NOMO-1 (cell line): ENCODE measurements around the gene ROCK2.

Source experiments
- DNase-seq, 2 experiments: peaks; one replicate each; lab custom pipeline; 2025; ENCODE audit not compliant: unreplicated experiment in 2 of 2; lab: John Stamatoyannopoulos, UW

The ROCK2 gene

DNA sequence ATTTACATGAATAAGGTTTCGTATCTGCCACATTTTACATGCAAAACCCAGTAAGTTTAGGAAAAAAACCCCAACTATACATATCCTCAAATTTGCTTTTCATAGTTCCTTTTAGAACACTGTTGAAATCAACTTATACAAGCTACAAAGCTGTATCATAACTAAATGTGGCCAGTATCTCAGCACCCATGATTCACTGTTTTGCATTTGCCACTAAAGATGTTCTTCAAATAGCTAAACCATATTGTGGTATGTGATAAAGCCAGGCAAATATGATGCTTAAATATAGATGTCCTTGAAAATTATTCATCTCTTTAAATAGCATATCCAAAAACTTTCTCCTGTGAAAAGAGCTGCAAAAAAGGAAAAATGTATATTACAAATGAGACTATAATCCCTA, 29.9 kb downstream of the ROCK2 start:
- DNase-seq, result no peak

DNA sequence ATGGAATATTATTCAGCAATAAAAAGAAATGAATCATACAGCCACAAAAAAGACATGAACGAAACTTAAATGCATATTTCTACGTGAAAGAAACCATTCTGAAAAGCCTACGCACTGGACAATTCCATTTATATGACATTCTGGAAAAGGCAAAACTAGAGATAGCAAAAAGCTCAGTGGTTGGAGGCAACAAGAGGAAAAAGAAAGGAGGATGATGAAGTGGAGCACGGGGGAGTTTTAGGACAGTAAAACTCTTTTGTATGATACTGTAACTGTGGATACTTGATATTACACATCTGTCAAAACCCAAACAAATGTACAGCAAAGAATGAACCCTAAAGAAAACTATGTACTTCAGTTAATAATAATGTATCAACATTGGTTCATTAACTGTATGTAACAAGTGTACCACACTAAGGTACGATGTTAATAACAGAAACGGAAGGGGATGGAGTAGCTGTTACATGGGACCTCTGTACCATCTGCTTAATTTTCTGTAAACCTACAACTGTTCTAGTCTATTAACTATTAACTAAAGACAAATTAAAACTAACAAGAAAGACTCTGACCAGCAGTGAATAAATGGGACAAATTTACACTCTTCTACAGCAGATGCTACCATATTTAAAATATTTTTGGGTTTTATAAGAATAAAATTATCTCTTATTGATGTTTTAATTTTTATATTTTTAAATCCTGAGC, 31.5 kb downstream of the ROCK2 start:
- DNase-seq, result no peak

DNA sequence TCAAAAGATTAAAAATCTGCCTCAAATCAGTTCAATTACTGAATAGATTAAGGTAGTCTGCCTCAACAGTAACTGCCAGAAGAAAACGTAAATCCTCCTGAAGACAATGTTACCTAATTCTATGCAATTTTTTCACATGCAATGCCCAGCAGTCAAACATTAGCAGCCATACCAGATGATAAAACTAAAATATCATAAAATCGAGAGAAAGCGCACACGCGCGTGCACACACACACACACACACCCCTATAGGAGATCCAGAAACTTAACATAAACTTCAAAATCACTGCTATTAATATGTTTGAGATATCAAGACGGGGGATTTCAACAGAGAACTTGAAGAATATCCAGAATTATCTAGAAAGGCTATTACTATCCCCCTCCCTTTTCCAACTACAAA, 32.9 kb downstream of the ROCK2 start:
- DNase-seq, result no peak

- no peak for DNase-seq
Measured at GRCh38 chr2:11310212-11310611, 34.2 kb downstream of the ROCK2 start.

GRCh38 chr2:11309706-11310105, 34.7 kb downstream of the ROCK2 start:
- DNase-seq, result no peak

DNA sequence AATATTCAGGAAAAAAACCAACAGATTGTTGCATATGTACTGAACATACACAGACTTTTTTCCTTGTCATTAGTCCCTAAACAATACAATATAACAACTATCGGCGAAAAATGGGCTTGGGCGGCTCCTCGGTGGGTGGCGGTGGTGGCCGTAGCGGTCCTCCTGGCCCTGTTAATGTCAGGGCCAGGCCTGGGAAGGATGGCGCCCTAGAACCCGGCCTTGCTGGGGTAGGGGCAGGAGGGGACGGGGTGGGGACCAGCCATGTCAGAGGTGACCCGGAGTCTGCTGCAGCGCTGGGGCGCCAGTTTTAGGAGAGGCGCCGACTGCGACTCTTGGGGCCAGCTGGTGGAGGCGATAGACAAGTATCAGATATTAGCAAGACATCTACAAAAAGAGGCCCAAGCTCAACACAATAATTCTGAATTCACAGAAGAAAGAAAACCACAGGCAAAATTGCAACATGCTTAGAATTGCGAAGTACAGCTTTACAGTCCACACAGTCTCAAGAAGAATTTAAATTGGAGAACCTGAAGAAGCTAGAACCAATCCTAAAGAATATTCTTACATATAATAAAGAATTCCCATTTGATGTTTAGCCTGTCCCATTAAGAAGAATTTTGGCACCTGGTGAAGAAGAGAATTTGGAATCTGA, 36.5 kb downstream of the ROCK2 start:
- no peak for DNase-seq

- peak in 1 of 2 experiments; percentile 34 for DNase-seq
Measured at GRCh38 chr2:11305958-11306357, 38.5 kb downstream of the ROCK2 start.

DNA sequence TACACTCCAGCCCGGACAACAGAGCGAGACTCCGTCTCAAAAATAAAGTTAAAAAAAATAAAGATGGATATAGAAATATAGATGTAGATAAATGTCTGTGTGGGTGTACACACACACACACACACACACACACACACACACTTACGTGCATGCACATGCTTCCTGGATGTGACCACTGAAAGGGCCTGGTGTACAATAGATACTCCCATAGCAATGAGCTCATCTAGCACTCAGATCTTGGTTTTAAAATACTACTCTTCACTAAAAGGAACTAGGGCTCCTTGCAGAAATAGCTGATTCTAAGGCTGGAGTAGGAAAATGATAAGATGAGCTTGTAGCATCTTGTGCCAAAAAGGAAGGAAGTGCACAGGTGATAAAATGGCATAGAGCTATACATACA, 39.1 kb downstream of the ROCK2 start:
- DNase-seq, result no peak

DNA sequence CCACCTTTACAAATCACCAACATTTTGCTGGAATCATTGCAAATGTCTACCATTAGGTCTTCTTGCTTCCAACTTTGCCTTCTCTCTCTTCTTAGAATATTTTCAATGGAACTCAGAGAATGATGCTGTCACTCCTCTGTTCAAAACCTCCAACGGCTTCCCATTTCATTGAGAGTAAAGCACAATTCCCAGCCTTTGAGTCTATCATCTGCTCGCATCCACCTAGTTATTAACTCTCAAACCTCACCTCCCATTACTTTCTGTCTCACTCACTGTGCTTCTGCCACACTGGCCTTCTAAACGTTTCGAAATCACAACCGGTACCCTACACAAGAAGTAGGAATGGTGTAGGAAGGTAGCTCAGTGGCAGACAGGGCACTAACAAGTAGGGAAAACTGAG, 40.0 kb downstream of the ROCK2 start:
- DNase-seq, result no peak

DNA sequence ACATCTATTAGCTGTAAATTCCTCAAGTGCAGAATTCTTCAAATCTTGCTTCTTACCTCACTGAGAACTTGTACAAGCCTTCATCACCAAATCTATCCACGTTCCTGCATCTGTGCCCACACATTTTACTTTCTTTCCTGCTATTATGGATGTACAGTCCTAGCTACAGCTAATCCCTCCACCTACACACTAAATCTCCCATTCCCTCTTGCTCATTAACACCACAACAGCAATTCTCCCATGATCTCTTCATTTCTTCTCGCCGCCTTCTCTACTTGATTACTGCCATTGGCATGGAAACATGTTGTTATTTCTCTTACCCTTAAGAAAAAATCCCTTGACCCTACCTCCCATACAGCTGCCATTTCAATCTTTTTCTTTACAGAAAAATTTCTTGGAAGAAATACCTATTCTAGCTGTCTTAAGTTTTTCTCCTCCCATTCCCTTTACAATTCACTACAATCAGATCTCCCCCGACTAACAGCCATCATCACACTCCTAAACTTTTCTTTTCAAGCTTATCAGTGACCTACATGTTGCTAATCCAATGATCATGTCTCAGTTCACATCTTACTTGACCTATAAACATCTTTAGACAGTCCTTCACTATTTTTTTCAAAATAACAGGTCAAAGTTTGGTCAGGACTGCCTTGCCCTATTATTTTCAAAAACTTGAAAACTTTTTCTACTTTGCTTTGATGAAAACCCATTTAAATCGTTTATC, 41.0 kb downstream of the ROCK2 start:
- DNase-seq, result no peak

GRCh38 chr2:11299439-11299838, 45.0 kb downstream of the ROCK2 start:
- no peak for DNase-seq

- DNase-seq, result no peak
Measured at GRCh38 chr2:11298592-11298991, 45.8 kb downstream of the ROCK2 start.

- no peak for DNase-seq
Measured at GRCh38 chr2:11296401-11296800, 48.0 kb downstream of the ROCK2 start.

DNA sequence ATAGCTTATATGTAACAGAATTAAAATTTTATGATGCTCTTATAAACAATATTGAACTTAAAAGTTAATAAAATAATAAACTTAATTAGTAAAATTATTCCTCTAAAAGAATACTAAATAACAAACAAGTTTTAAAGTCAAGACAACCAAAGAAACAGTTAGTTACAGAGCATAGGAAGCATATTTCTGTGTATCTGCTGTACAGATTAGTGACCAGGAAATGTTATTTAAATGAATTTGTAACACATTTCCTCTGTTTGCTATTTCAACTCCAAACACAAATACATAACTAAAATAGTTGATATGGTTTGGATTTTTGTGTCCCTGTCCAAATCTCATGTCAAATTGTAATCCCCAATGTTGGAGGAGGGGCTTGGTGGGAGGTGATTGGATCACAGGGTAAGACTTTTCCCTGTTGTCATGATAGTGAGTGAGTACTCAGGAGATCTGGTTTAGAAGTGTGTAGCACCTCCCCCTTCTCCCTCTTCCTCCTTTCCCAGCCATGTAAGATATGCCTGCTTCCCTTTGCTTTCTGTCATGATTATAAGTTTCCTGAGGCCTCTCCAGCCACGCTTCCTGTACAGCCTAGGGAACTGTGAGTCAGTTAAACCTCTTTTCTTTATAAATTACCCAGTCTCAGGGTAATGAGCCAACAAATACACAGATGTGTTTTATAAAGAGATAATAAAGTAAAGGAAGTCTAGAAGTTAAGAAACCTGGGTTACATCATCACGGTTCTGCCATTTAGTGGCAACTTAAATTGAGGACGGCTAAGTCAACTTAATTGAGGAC, 51.8 kb downstream of the ROCK2 start:
- DNase-seq, result peak; percentile 50 to 85

DNA sequence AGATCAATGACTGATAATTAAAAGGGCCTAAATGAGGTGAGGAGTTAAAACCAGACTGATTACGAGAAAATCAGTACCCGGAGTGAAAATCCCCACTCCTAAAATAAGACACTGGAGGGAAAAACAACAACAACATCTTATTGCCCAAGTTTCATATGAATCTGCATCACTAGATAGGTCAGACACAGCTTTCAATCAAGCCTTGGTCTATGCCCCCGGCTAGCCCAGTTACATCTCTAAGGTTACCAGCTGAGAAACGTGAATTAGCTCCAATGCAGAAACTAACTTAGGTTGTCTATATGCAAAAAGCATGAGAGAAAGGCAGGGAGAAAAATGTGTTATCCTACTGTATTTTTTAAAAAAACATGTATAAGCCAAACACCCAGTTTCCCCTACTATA, 53.7 kb downstream of the ROCK2 start:
- DNase-seq, result no peak

- no peak for DNase-seq
Measured at GRCh38 chr2:11290211-11290610, 54.2 kb downstream of the ROCK2 start.

GRCh38 chr2:11288431-11288830, 56.0 kb downstream of the ROCK2 start:
- DNase-seq, result no peak

DNA sequence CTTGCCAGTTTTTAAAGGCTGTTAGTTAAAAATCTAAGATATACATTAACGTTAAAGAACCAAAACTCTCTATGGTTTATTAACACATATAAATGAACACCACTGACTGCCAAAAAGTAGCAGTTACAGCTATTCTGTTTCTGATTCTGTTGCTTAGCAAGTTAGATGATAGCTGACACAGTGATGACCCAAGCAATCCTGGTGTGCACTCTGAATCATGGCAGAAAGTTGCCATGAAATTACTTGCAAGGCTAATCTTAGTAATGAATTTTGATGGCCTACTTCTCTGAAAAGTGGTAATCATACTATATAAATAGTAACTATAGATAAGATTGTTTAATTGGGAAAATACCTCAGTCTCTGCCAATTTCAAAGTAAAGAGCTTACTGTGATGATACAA, 57.7 kb downstream of the ROCK2 start:
- no peak for DNase-seq

DNA sequence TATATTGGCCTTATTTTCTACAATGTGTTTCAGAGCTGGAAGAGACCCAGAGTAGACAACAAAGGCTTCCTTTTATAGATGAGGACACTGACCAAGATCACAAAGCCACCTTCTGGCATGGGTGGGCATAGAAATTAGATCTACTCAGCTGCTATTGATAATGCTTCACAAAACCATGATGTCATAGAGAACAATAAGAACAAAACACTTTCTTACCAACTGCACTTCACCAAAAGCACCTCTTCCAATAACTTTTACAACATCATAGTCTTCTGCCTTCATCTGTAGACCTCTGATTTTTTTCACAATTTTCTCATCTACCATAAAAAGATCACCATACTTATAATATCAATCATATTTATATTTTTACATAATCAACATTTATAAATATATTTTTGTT, 58.1 kb downstream of the ROCK2 start:
- DNase-seq, result no peak

GRCh38 chr2:11285499-11285898, 58.9 kb downstream of the ROCK2 start:
- no peak for DNase-seq

DNA sequence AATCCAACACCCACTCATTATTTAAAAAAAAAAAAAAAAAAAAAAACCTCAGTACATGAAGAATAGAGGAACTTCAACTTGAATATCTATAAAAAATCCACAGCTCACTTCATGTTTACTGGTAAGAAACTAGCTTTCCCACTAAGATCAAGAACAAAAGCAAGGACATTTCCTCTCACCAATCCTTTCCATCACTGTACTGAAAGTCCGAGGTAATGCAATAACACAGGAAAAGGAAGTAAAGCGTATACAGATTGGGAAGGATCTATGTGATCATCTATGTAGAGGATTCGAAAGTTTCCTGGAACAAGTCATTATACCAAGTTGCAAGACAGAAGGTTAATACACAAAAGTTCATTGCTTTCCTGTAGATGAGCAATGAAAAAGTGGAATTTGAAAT, 63.2 kb downstream of the ROCK2 start:
- peak in 1 of 2 experiments; percentile 9 for DNase-seq
